Pancreas (tissue), 10 donors: ENCODE results near the gene PHF12. TPM values are rescaled to one million over a fixed set of nuclear protein-coding genes. Genes with fewer than 3 reads are reported as not detected.
A peak's percentile ranks its signal among the peaks of the same experiment; 100 is the strongest.

Experiments used
- ATAC-seq, 4 donors: fragments of 200-7000 bp; cut with Tn5 transposase; one replicate each; pipeline versions ENCODE4 v1.8.0 to v1.9.1; 2020; ENCODE audit warnings: mild to moderate bottlenecking in 4 of 4, moderate library complexity in 4 of 4
- DNase-seq, 6 donors: peaks; one replicate each; pipeline ENCODE4 v3.0.0-alpha.2; 2020
- FAIRE-seq: peaks from 2 replicates; lab custom pipeline; 2012; peaks lifted over from hg19 to GRCh38; lab: Jason Lieb, UNC
- H3K27ac ChIP-seq, 4 donors: fragments of 200-600 bp; sonication (generic); 1 replicate in 3 of 4; 2 replicates in 1 of 4; pipeline versions ENCODE4 v1.5.0 to v1.8.0; 2020
- H3K27me3 ChIP-seq, 4 donors: fragments of 200-600 bp; one replicate each; pipeline ENCODE4 v1.8.0; 2021
- H3K36me3 ChIP-seq, 3 donors: fragments of 200-600 bp; sonication (generic) in 1 of 3; one replicate each; pipeline versions ENCODE4 v1.5.0 to v1.8.0; 2020 to 2021
- H3K4me1 ChIP-seq, 3 donors: fragments of 200-600 bp; one replicate each; pipeline ENCODE4 v1.8.0; 2021
- H3K4me3 ChIP-seq, 4 donors: fragments of 200-600 bp; sonication (generic) in 2 of 4; one replicate each; pipeline versions ENCODE4 v1.5.0 to v1.8.0; 2020 to 2021
- H3K9me3 ChIP-seq, 4 donors: fragments of 200-600 bp; one replicate each; pipeline ENCODE4 v1.8.0; 2021
- WGBS, 2 donors: extraction: QIAGEN DNeasy Blood & Tissue Kit; methylation state at CpG; one replicate each; pipeline ENCODE4 v1.1.7; 2013; 5-methylcytosine and 5-hydroxymethylcytosine counted together
- intact Hi-C, 3 donors: fragments of 100-400 bp; cut with DNase I; formaldehyde crosslinking; loops; one replicate each; pipeline versions ENCODE4 v1.11.1 to v1.14.2; 2022
- polyA plus RNA-seq, 2 donors: library from polyadenylated mRNA; stranded (reverse); fragments of 200-250 nt; gene quantifications; one replicate each; pipeline ENCODE4 v1.2.3, GENCODE V29; 2013
- total RNA-seq, 6 donors: library from RNA; stranded (reverse); fragmentation: NEBNext Ultra II Directional in 4 of 6; extraction: Animal tissue kit (Norgen Biotek cat#: 25700) in 4 of 6; gene quantifications; one replicate each; pipeline versions ENCODE4 v1.2.1 to v1.2.4, GENCODE V29; 2021 to 2023
- TF ChIP-seq, protein P1 (sequence below), 4 donors: fragments of 200-600 bp; sonication (generic) in 3 of 4; IDR thresholded peaks; one replicate each; pipeline versions ENCODE4 v1.5.0 to v1.8.0; 2021; ENCODE audit warnings: antibody characterized with exemption in 4 of 4
- donor health status: healthy with polysubstance abuse.
- donor health status: DM: no; HTN: no; CAD: no; lungs with moderate emphysema.
- donor health status: DM: no; HTN: no; CAD: no.
- donor health status: control.
- donor health status: control.
- donor health status: Bipolar disorder and iron deficiency.
- donor health status: DM: yes; HTN: yes; CAD: no.
- donor health status: DM: no; HTN: no; CAD: no.
- donor health status: DM: no; HTN: no; CAD: no.
- donor health status: DM: yes; HTN: yes; CAD: no.

PHF12 gene
- total and polyA plus RNA-seq, 8 donors: 19.9 to 31.6 (median 25.6) TPM

DNA sequence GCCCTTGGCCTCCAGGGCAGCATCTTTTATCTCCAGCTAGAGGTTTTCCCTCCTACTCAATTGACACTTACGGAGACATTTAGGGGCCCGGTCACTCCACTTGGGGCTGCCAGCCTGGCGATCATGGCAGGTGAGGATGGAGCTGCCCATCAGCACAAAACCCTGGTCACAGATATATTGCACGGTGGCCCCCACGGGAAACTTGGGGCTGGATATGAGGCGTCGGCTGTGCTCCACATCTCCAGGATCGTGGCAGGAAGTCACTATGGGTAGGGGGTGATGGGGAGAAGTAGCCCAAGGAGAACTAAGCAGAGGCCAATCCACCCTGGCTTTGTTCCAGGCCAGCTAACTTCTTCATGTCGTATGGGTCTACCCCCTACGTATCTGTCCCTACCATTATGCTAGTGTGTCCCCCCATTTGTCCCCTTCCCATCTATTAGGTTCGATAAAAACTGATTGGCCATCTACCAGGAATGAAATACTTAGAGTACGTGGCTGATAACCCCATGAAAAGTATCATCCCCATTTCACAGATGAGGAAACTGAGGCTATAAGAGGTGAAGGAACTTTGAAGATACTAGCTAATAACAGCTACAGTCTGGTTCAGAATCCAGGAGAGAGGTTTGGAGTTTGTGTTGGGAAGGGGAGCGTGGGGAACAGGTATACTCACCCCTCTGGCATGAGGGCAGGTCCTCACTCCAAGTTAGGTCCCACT lies 6.1 kb upstream of the PHF12 start:
- Histone ChIP-seq H3K36me3 (no peaks in the 10 kb centered on the region), H3K4me3 (no peak overlapping the region), H3K9me3 (no peaks in the 10 kb centered on the region), H3K27me3 (no peaks in the 10 kb centered on the region), H3K4me1 (peaks cover 0 to 4% (median 0%) of the 10 kb centered on the region in 3 donors), H3K27ac (no peak overlapping the region)
- TF ChIP-seq, protein P1, sequence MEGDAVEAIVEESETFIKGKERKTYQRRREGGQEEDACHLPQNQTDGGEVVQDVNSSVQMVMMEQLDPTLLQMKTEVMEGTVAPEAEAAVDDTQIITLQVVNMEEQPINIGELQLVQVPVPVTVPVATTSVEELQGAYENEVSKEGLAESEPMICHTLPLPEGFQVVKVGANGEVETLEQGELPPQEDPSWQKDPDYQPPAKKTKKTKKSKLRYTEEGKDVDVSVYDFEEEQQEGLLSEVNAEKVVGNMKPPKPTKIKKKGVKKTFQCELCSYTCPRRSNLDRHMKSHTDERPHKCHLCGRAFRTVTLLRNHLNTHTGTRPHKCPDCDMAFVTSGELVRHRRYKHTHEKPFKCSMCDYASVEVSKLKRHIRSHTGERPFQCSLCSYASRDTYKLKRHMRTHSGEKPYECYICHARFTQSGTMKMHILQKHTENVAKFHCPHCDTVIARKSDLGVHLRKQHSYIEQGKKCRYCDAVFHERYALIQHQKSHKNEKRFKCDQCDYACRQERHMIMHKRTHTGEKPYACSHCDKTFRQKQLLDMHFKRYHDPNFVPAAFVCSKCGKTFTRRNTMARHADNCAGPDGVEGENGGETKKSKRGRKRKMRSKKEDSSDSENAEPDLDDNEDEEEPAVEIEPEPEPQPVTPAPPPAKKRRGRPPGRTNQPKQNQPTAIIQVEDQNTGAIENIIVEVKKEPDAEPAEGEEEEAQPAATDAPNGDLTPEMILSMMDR (IDR thresholded peaks at IDR 0.05): no peak
- FAIRE-seq (no peak), DNase-seq (peak in 1 of 6 donors; percentile 32), ATAC-seq (no peak)
- intact Hi-C loops: no loop called here
- 87 to 90% methylated on average over 13 of the region's 13 CpGs for WGBS, 2 donors

DNA sequence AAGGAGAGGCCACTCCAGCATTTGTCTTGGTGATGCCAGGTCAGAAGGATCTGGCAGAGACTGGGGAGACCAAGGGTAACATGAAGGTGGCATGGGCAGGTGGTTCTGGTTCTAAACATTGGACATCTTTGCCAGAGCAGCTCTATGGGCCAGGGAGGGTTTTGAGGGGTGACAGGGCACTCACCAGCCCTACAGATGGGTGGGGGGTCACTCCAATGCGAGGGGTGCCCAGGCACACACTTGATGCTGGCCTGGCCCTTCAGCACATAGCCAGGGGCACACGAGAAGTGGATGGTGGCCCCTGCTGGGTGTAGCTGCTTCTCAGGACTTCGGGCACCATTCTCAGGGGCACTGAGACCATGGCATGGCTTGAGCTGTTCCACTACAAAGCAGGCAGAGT lies 5.5 kb upstream of the PHF12 start:
- Histone ChIP-seq H3K4me3 (no peak overlapping the region), H3K27ac (no peak overlapping the region), H3K4me1 (peaks cover 0 to 4% (median 0%) of the 10 kb centered on the region in 3 donors), H3K9me3 (no peaks in the 10 kb centered on the region), H3K27me3 (no peaks in the 10 kb centered on the region), H3K36me3 (no peaks in the 10 kb centered on the region)
- intact Hi-C loops: no loop called here
- DNase-seq (peak in 1 of 6 donors; percentile 39), FAIRE-seq (no peak), ATAC-seq (no peak)
- WGBS, 2 donors: 82 to 92% methylated on average over 3 of the region's 3 CpGs
- TF ChIP-seq, protein P1 (IDR thresholded peaks at IDR 0.05): no peak

DNA sequence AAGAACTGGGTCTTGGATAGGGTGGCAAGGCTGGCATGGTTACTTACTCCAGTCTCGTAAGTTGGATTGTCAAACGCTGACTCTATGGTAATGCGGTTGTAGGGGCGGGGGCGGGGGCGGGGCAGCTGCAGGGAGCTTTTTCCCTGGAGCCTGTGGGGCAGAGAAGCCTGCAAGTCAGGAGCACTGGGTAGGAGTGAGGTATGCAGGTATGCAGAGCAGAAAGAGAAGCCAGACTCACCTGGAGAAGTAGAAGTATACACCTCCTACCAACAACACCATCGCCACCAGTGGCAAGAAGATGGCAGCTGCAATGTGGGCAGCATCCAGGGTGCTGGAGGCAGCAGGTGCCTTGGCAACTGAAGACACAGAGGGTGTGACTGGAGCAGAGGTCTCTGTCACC lies 4.8 kb upstream of the PHF12 start:
- no peak overlapping the region for H3K27ac ChIP-seq
- 79 to 85% methylated on average over 7 of the region's 7 CpGs for WGBS, 2 donors
- H3K36me3 ChIP-seq: no peaks in the 10 kb centered on the region
- H3K4me1 ChIP-seq: peaks cover 0 to 4% (median 0%) of the 10 kb centered on the region in 3 donors
- no peaks in the 10 kb centered on the region for H3K27me3 ChIP-seq
- H3K9me3 ChIP-seq: no peaks in the 10 kb centered on the region
- ATAC-seq (no peak), FAIRE-seq (no peak), DNase-seq (peak in 1 of 6 donors; percentile 39)
- TF ChIP-seq, protein P1 (IDR thresholded peaks at IDR 0.05): no peak
- intact Hi-C loops: no loop called here
- H3K4me3 ChIP-seq: no peak overlapping the region

DNA sequence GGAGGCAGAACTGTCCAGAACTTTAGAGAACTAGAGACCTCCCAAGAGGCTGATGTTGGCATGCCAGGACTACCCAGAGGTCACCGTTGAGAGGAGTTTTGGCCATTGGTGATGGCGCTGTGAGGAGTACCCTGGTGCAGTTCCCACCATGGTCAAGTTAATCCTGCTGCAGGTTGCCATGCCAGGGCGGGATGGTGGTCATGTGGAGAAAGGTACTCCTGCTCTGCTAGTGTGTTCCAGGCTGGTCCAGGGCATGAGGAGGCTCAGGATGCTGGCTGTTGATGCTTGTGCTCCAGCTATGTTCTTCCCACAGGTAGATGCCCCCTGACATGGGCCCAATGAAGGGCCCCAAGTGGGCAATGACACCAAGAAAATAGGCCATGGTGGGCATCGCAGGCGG lies 4.1 kb upstream of the PHF12 start:
- no peak for ATAC-seq
- H3K4me3 ChIP-seq: no peak overlapping the region
- no peak for FAIRE-seq
- H3K9me3 ChIP-seq: no peaks in the 10 kb centered on the region
- DNase-seq: peak in 1 of 6 donors; percentile 37
- H3K4me1 ChIP-seq: peaks cover 0 to 4% (median 0%) of the 10 kb centered on the region in 3 donors
- no peaks in the 10 kb centered on the region for H3K36me3 ChIP-seq
- H3K27me3 ChIP-seq: no peaks in the 10 kb centered on the region
- 81 to 91% methylated on average over 5 of the region's 5 CpGs for WGBS, 2 donors
- intact Hi-C loops: no loop called here
- no peak overlapping the region for H3K27ac ChIP-seq
- TF ChIP-seq, protein P1 (IDR thresholded peaks at IDR 0.05): no peak

DNA sequence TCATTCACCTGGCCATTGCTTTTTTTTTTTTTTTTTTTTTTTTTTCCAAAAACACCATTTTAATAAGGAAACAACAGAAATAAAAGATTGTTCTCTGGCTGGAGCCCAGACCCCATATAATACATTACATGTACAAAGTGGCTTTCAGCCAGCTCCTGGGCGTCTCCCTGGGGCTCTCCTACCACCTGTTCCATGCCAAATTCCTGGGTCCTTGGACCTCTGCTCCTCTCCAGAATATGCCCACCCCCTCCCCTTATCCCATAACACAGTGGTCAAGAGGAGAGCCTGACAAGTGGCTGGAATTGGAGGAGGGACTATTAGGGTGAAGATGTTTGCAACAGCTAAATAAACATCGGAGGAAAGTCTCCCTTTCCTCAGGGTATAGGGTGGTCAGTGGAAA lies 3.6 kb upstream of the PHF12 start:
- Histone ChIP-seq H3K9me3 (no peaks in the 10 kb centered on the region), H3K27ac (no peak overlapping the region), H3K27me3 (no peaks in the 10 kb centered on the region), H3K4me1 (peaks cover 0 to 4% (median 0%) of the 10 kb centered on the region in 3 donors), H3K4me3 (no peak overlapping the region), H3K36me3 (no peaks in the 10 kb centered on the region)
- ATAC-seq: no peak
- DNase-seq: peak in 1 of 6 donors; percentile 23
- TF ChIP-seq, protein P1 (IDR thresholded peaks at IDR 0.05): no peak
- FAIRE-seq: no peak
- intact Hi-C loops: no loop called here
- 55 to 56% methylated on average over 2 of the region's 2 CpGs for WGBS, 2 donors
